ENCODE results near the gene RPL29. TPM values are rescaled to one million over a fixed set of nuclear protein-coding genes. Genes with fewer than 3 reads are reported as not detected.

RPL29 gene
- total RNA-seq, 1 donor from 2014 or later: 1,690 TPM

DNA sequence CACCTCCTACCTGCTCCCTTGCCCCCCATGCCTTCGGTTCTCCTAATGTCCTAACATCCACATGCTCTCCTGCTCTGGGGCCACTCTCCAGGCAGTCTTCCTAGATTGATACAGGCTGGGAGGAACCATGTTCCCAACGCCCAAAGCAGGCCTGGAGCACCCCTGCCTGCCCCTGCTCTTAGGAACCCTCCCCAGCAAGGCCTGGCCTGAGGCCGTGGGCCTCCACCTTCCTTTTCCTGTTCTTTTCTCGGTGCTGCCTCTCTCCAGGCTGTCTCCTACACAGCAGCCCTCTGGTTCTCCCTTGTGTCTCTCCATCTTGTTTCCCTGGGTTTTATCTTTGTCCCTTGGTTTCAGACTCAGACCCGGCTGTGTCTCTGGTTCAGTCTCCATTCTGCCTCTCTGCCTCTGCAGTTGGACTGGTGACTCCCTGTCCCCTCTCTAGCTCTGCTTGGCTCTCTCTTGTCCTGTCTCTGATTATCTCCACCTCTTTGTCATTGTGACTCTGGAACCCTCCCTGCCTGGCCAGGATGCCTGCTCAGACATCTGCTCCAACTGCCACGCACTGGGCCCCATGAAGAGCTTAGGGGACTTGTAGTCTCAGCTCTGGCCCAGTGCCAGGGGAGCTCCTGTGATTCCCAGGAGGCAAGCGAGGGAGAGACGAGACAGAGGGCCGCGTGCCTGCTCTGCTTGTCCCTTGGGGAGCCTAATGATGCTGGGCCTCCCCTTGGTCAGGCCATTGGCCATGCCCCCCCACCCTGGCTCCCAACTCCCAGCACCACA is 26.0 kb upstream of the RPL29 start:
- TF ChIP-seq, protein P1, sequence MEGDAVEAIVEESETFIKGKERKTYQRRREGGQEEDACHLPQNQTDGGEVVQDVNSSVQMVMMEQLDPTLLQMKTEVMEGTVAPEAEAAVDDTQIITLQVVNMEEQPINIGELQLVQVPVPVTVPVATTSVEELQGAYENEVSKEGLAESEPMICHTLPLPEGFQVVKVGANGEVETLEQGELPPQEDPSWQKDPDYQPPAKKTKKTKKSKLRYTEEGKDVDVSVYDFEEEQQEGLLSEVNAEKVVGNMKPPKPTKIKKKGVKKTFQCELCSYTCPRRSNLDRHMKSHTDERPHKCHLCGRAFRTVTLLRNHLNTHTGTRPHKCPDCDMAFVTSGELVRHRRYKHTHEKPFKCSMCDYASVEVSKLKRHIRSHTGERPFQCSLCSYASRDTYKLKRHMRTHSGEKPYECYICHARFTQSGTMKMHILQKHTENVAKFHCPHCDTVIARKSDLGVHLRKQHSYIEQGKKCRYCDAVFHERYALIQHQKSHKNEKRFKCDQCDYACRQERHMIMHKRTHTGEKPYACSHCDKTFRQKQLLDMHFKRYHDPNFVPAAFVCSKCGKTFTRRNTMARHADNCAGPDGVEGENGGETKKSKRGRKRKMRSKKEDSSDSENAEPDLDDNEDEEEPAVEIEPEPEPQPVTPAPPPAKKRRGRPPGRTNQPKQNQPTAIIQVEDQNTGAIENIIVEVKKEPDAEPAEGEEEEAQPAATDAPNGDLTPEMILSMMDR (conservative IDR thresholded peaks at IDR 0.05): no peak
- peaks cover 43% of the 10 kb centered on the region for H3K4me1 Mint-ChIP-seq (ENCODE audit: unreplicated experiment)
- no peaks in the 10 kb centered on the region for H3K27me3 Mint-ChIP-seq
- DNase-seq (ENCODE audit: extremely low spot score, unreplicated experiment): no peak
- H3K36me3 Mint-ChIP-seq: no peaks in the 10 kb centered on the region
- no peak overlapping the region for H3K27ac Mint-ChIP-seq
- H3K4me3 Mint-ChIP-seq: no peak overlapping the region
- H3K9me3 Mint-ChIP-seq: no peaks in the 10 kb centered on the region

DNA sequence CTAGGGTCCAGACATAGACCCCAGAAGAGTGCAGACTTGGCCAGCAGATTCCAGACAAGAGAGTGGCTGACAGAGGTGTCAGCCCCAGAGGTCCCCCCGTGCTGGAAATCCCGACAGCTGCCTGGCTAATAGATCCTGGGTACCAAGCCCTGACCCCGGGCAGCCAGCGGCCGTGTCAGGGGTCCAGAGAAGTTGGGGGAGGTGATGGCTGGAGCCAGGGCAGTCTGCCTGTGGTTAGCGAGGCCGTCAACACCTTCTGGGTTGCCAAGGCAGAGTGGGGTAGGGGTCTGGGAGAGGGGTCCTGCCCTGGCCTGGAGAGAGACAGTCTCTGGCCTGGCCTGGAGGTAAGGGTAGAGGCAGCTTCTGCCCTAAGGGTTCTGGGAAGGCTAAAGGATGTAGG is 25.1 kb upstream of the RPL29 start:
- H3K27ac Mint-ChIP-seq: no peak overlapping the region
- H3K9me3 Mint-ChIP-seq: no peaks in the 10 kb centered on the region
- H3K36me3 Mint-ChIP-seq: no peaks in the 10 kb centered on the region
- no peak for DNase-seq (ENCODE audit: extremely low spot score, unreplicated experiment)
- H3K27me3 Mint-ChIP-seq: no peaks in the 10 kb centered on the region
- TF ChIP-seq, protein P1 (conservative IDR thresholded peaks at IDR 0.05): no peak
- H3K4me1 Mint-ChIP-seq (ENCODE audit: unreplicated experiment): peaks cover 37% of the 10 kb centered on the region
- no peak overlapping the region for H3K4me3 Mint-ChIP-seq

DNA sequence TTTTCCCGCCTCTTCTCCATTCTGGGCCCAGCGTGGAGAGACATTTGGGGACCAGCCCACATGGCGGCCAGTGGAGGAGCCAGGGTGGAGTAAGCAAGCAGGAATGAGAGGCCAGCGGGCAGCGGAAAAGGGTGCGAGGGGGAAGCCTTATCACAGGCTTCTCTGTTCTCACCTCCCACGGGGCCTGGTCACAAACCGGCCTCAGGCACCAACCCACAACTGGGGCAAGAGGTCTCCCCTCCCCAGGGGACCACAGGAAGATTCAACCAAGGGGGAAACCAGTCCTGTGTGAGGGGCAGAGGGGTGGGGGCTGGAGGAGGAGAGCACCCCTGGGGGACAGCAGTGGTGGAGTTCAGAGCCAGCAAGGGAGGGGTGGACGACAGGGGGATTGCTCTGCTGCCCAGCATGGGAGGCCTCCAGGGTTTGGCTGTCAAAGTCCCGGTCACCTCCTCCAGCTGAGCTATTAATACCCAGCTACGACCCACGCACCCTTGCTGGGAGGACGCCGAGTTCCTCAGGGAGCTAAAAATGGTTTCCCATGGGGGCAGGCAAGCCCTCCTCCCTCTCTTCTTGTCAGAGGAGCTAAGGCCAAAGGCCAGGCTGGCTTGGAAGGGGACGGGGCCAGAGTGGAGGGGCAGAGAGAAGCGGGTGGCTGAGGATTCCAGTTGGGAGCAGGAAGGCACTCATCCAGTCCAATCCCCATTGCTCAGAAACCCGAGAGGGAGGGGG is 23.8 kb upstream of the RPL29 start:
- H3K36me3 Mint-ChIP-seq: no peaks in the 10 kb centered on the region
- H3K27me3 Mint-ChIP-seq: no peaks in the 10 kb centered on the region
- DNase-seq (ENCODE audit: extremely low spot score, unreplicated experiment): no peak
- TF ChIP-seq, protein P1 (conservative IDR thresholded peaks at IDR 0.05): no peak
- no peak overlapping the region for H3K27ac Mint-ChIP-seq
- H3K4me3 Mint-ChIP-seq: no peak overlapping the region
- H3K9me3 Mint-ChIP-seq: no peaks in the 10 kb centered on the region
- peaks cover 36% of the 10 kb centered on the region for H3K4me1 Mint-ChIP-seq (ENCODE audit: unreplicated experiment)

DNA sequence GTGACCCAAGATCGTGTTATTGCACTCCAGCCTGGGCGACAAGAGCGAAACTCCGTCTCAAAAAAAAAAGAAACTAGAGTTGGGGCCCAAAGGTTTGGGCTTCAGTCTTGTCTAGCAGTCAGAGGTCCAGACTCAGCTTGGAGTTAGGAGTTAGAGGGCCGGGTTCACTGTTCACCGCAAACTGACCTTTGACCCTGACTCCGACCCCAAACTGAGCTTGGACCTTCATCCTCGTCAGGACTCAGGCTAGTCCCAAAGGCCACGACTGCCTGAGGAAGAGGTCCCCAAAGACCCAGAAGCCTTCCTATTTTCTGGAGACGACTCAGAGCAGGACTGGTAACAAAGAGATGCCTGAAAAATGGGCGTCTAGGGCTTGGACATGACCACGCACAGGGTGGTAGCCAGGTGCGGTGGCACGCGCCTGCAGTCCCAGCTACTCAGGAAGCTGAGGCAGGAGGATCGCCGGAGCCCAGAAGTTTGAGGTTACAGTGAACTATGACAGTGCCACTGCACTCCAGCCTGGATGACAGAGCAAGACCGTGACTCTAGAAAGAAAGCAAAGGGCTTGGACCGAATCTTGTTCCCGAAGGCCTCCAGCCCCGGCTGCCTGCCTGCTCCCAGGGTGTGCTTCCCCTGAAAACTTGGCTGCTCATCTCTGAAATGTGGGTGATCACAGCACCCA is 22.8 kb upstream of the RPL29 start:
- Mint-ChIP-seq H3K27me3 (no peaks in the 10 kb centered on the region), H3K4me3 (no peak overlapping the region), H3K4me1 (ENCODE audit: unreplicated experiment) (peaks cover 30% of the 10 kb centered on the region), H3K27ac (no peak overlapping the region), H3K36me3 (no peaks in the 10 kb centered on the region), H3K9me3 (no peaks in the 10 kb centered on the region)
- TF ChIP-seq, protein P1 (conservative IDR thresholded peaks at IDR 0.05): no peak
- DNase-seq (ENCODE audit: extremely low spot score, unreplicated experiment): no peak

DNA sequence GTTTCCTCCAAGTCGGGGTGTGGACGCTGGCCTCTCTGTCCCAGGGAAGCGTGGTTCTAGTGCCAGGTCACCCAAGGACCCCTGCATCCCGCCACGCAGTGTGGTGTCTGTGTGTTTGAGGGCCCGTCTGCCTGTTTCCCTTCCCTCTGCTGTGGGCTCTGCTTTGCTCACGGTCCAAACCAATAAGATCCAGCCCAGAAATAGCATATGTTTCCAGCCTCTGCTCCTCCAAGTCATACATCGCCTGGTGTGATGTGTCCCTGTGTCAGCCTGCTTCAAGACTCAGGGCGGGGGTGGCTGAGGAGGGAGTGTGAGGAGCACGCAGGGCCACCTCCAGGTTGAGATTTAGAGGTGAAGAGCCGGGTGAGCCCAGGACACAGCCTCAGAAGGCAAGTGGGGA is 21.9 kb upstream of the RPL29 start:
- Mint-ChIP-seq H3K36me3 (no peaks in the 10 kb centered on the region), H3K4me1 (ENCODE audit: unreplicated experiment) (peaks cover 22% of the 10 kb centered on the region), H3K9me3 (no peaks in the 10 kb centered on the region), H3K27me3 (no peaks in the 10 kb centered on the region), H3K27ac (no peak overlapping the region), H3K4me3 (no peak overlapping the region)
- TF ChIP-seq, protein P1 (conservative IDR thresholded peaks at IDR 0.05): no peak
- DNase-seq (ENCODE audit: extremely low spot score, unreplicated experiment): no peak

Measured in type B pancreatic cell (in vitro differentiated cells).